CD4-positive, CD25-positive, alpha-beta regulatory T cell (primary cell): ENCODE results near the gene ELF4. TPM values are rescaled to one million over a fixed set of nuclear protein-coding genes. Genes with fewer than 3 reads are reported as not detected.

Experiments used
- ATAC-seq, 2 donors: fragments of 150-1000 bp; cut with Tn5 transposase; one replicate each; pipeline ENCODE4 v1.10.0; 2021; ENCODE audit warnings: low read depth in 2 of 2, moderate number of reproducible peaks in 2 of 2, moderate library complexity in 1 of 2
- DNase-seq, 3 donors: peaks; one replicate each; pipeline versions ENCODE4 v3.0.0 to v3.0.0-alpha.2; 2012 to 2022; ENCODE audit warnings: mixed read lengths in 1 of 3
- H3K27ac ChIP-seq: one replicate; pipeline ENCODE4 v1.7.0; 2013; ENCODE audit warnings: mild to moderate bottlenecking, low read length; ENCODE audit not compliant: insufficient read depth, poor library complexity, severe bottlenecking
- H3K27me3 ChIP-seq: one replicate; pipeline ENCODE4 v1.7.0; 2013; ENCODE audit warnings: low read length; ENCODE audit not compliant: control insufficient read depth, insufficient read depth
- H3K36me3 ChIP-seq: one replicate; pipeline ENCODE4 v1.7.0; 2013; ENCODE audit warnings: mild to moderate bottlenecking, low read length, moderate library complexity; ENCODE audit not compliant: control insufficient read depth, insufficient read depth
- H3K4me1 ChIP-seq: 2 replicates; pipeline ENCODE4 v1.7.0; 2013; ENCODE audit warnings: mild to moderate bottlenecking, low read length; ENCODE audit not compliant: insufficient read depth, control insufficient read depth, poor library complexity, severe bottlenecking
- H3K4me3 ChIP-seq: one replicate; pipeline ENCODE4 v1.7.0; 2013; ENCODE audit warnings: low read depth, mild to moderate bottlenecking, low read length, moderate library complexity
- H3K9me3 ChIP-seq, 2 experiments: 1 replicate in 1 of 2; 2 replicates in 1 of 2; pipeline ENCODE4 v1.7.0; 2013; ENCODE audit warnings: low read length in 2 of 2, mild to moderate bottlenecking in 1 of 2, moderate library complexity in 1 of 2; ENCODE audit not compliant: control insufficient read depth in 2 of 2
- H3K27ac Mint-ChIP-seq, 3 donors: one replicate each; pipeline ENCODE4 v1.8.0; 2020 to 2022; ENCODE audit warnings: mild to moderate bottlenecking in 3 of 3, mixed read lengths in 3 of 3, moderate library complexity in 2 of 3
- H3K27me3 Mint-ChIP-seq: one replicate; pipeline ENCODE4 v1.8.0; 2022; ENCODE audit warnings: mild to moderate bottlenecking, mixed read lengths
- H3K36me3 Mint-ChIP-seq: one replicate; pipeline ENCODE4 v1.8.0; 2020; ENCODE audit warnings: mixed read lengths
- H3K4me1 Mint-ChIP-seq, 4 donors: one replicate each; pipeline ENCODE4 v1.8.0; 2020 to 2022; ENCODE audit warnings: mixed read lengths in 4 of 4, mild to moderate bottlenecking in 1 of 4
- H3K4me3 Mint-ChIP-seq, 4 donors: one replicate each; pipeline ENCODE4 v1.8.0; 2020 to 2022; ENCODE audit warnings: mild to moderate bottlenecking in 4 of 4, mixed read lengths in 4 of 4, moderate library complexity in 3 of 4
- H3K9me3 Mint-ChIP-seq, 7 donors: one replicate each; pipeline ENCODE4 v1.8.0; 2020 to 2022; ENCODE audit warnings: mixed read lengths in 7 of 7, mild to moderate bottlenecking in 3 of 7, moderate library complexity in 2 of 7
- polyA plus RNA-seq, 4 donors: library from polyadenylated mRNA; unstranded; fragments of 300-500 nt; fragmentation: Illumina TruSeq; gene quantifications; one replicate each; pipeline ENCODE4 v1.2.3, GENCODE V29; 2021
- total RNA-seq: library from RNA; stranded (reverse); gene quantifications from one replicate; pipeline ENCODE4 v1.2.3, GENCODE V29; 2022

ELF4 gene
- total and polyA plus RNA-seq, 5 donors from 2014 or later = 12.1 to 46.7 (median 15.0) TPM

DNA sequence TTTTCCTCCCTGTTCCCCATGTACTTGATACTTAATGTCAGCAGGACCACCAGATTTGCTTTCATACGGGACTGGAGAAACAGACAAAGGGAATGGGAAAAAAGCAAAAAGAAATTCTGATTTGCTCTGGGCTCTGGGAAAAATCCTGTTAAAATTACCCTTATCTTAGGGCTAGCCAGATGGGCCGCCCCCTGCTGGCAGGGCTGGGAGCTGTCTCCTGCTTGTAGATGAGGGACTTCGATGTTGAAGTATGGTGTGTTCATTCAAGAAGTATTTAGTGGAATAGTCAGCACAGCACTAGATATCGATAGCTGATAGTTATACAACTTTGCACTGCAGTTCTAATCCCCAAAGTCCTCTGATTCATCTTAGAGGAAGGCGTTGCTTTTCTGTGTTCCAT is 82.1 kb downstream of the ELF4 start:
- Histone ChIP-seq H3K27me3 (no peaks in the 10 kb centered on the region), H3K27ac (no peak overlapping the region), H3K9me3 (no peaks in the 10 kb centered on the region), H3K4me1 (peaks cover 12% of the 10 kb centered on the region), H3K4me3 (no peak overlapping the region), H3K36me3 (peaks cover 16% of the 10 kb centered on the region)
- Mint-ChIP-seq H3K4me3 (no peak overlapping the region), H3K27ac (peak overlapping the region in 2 of 3 donors; percentile 18 to 52), H3K9me3 (no peaks in the 10 kb centered on the region), H3K36me3 (no peaks in the 10 kb centered on the region), H3K27me3 (no peaks in the 10 kb centered on the region), H3K4me1 (peaks cover 0 to 16% (median 7%) of the 10 kb centered on the region in 4 donors)
- DNase-seq = peak; percentile 25 to 58 (median 44)
- no peak for ATAC-seq

DNA sequence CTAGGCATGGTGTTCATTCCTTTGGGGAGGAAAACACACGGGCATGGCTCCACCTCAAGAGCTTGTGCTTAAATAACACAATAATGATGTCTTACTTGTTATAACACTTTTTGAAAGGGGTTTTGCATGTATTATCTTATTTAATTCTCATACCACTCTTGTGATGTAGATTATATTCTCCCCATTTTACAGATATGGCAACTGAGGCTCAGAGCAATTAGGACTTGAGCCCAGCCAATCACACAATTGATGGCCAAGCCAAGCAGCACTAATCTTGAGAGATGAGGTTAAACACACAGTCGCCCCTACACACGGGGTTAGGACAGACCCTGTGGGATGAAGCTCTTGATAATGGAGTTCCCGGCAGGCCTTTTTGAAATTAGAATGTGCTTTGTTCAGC is 82.7 kb downstream of the ELF4 start:
- no peak overlapping the region for H3K4me3 Mint-ChIP-seq
- Histone ChIP-seq H3K4me3 (no peak overlapping the region), H3K27ac (no peak overlapping the region), H3K27me3 (no peaks in the 10 kb centered on the region), H3K36me3 (peaks cover 16% of the 10 kb centered on the region), H3K9me3 (no peaks in the 10 kb centered on the region), H3K4me1 (peaks cover 12% of the 10 kb centered on the region)
- no peaks in the 10 kb centered on the region for H3K27me3 Mint-ChIP-seq
- ATAC-seq (no peak), DNase-seq (no peak)
- H3K4me1 Mint-ChIP-seq = peaks cover 0 to 16% (median 7%) of the 10 kb centered on the region in 4 donors
- no peak overlapping the region for H3K27ac Mint-ChIP-seq
- no peaks in the 10 kb centered on the region for H3K36me3 Mint-ChIP-seq
- H3K9me3 Mint-ChIP-seq = no peaks in the 10 kb centered on the region

DNA sequence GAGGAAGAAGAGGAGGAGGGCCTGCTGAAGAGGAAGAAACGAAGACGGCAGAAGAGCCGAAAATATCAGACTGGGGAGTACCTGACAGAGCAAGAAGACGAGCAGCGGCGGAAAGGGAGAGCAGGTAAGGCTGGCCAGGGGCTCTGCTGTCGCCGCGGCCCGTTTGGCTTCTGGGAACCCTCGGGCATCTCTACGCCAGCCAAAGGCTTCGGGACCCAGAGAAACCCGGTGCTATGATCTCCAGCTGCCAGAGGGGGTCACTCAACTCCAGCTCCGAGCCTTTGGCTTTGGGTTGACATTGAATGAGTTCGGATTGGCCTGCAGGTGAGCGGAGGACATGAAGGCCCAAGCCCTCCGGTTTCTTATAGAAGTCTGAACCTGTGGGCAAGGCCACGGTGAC is 85.0 kb downstream of the ELF4 start:
- Mint-ChIP-seq H3K27ac (peak overlapping the region in 2 of 3 donors; percentile 25 to 85), H3K4me3 (no peak overlapping the region), H3K27me3 (no peaks in the 10 kb centered on the region), H3K4me1 (peaks cover 0 to 16% (median 7%) of the 10 kb centered on the region in 4 donors), H3K9me3 (no peaks in the 10 kb centered on the region), H3K36me3 (no peaks in the 10 kb centered on the region)
- Histone ChIP-seq H3K4me1 (peaks cover 12% of the 10 kb centered on the region), H3K27me3 (no peaks in the 10 kb centered on the region), H3K9me3 (no peaks in the 10 kb centered on the region), H3K27ac (no peak overlapping the region), H3K36me3 (peaks cover 16% of the 10 kb centered on the region), H3K4me3 (no peak overlapping the region)
- DNase-seq (no peak), ATAC-seq (no peak)

DNA sequence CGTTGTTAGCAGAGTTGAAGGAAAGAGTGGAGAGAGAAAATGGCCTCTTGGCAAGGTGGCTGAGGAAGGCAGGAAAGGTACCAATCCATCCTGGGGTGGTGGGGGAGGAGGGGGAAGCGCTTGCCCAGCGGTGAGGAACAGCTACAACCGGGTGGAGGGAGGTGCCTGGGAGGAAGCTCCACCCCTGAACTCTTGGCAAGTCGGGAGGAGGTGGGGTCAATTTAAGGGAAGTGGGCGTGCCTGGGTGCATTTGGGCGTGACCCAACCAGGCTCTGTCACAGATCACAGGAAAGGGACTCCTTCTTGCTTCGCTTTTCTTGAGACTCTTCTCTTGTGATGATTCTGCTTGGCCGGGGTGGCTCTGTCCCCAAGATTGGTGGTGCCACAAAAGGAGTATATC is 86.2 kb downstream of the ELF4 start:
- peak overlapping the region; percentile 63 for H3K27ac ChIP-seq
- Mint-ChIP-seq H3K9me3 (no peaks in the 10 kb centered on the region), H3K4me3 (peak overlapping the region; percentile 6 to 54 (median 36)), H3K27me3 (no peaks in the 10 kb centered on the region), H3K36me3 (no peaks in the 10 kb centered on the region), H3K4me1 (peaks cover 0 to 16% (median 7%) of the 10 kb centered on the region in 4 donors), H3K27ac (peak overlapping the region in 2 of 3 donors; percentile 18 to 85)
- DNase-seq = peak; percentile 71 to 94 (median 84)
- H3K36me3 ChIP-seq = peaks cover 18% of the 10 kb centered on the region
- H3K4me1 ChIP-seq = peaks cover 12% of the 10 kb centered on the region
- no peak overlapping the region for H3K4me3 ChIP-seq
- ATAC-seq = peak; percentile 94 to 99
- no peaks in the 10 kb centered on the region for H3K27me3 ChIP-seq
- no peaks in the 10 kb centered on the region for H3K9me3 ChIP-seq

DNA sequence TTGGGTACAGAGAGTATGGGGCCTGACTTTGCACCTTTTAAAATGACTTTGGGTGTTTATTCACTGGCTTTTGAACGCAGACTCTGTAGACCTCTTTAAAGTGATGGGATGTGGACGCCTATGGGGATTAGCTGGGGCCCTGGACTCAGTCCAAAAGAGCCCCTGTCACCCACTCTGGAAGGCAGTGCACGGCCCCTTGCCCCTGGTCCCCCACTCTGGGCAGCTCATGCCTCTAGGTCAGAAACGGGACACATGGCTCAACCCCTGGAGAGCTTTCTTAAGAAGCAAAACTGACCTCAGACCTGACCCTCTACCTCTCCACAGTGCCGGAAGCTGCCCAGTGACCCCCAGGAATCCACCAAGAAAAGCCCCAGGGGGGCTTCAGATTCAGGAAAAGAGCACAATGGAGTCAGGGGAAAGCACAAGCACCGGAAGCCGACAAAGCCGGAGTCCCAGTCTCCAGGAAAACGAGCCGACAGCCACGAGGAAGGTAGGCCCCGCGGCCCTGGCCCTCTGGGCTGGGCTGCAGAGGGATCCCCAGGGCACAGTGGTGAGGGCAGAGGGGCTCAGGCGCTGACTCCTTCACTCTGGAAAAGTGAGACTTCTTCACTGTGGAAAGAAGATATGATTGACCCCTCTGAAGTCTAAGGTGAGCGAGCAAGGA is 89.5 kb downstream of the ELF4 start:
- H3K36me3 Mint-ChIP-seq = no peaks in the 10 kb centered on the region
- no peak overlapping the region for H3K27ac Mint-ChIP-seq
- H3K9me3 Mint-ChIP-seq = no peaks in the 10 kb centered on the region
- H3K4me1 ChIP-seq = peaks cover 12% of the 10 kb centered on the region
- no peak overlapping the region for H3K27ac ChIP-seq
- no peak overlapping the region for H3K4me3 ChIP-seq
- H3K27me3 ChIP-seq = no peaks in the 10 kb centered on the region
- DNase-seq (no peak), ATAC-seq (no peak)
- peaks cover 10% of the 10 kb centered on the region for H3K36me3 ChIP-seq
- no peaks in the 10 kb centered on the region for H3K27me3 Mint-ChIP-seq
- no peak overlapping the region for H3K4me3 Mint-ChIP-seq
- no peaks in the 10 kb centered on the region for H3K9me3 ChIP-seq
- H3K4me1 Mint-ChIP-seq = peaks cover 0 to 16% (median 7%) of the 10 kb centered on the region in 4 donors

DNA sequence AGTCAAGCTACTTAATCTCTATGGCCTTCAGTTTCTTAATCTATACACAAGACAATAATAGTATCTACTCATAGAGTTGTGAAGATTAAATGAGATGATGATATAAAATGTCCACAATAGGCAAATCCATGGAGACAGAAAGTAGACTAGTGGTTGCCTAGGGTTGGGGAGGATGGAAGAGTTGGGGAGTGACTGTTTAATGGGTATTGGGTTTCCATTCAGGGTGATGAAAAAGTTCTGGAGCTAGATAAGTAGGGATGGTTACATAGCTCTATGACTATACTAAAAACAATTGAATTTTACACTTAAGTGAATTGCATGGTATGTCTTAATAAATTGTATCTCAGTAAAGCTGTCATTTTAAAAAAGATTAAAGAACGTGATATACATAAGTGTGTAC is 92.2 kb downstream of the ELF4 start:
- H3K27ac Mint-ChIP-seq = no peak overlapping the region
- no peaks in the 10 kb centered on the region for H3K9me3 Mint-ChIP-seq
- H3K9me3 ChIP-seq = no peaks in the 10 kb centered on the region
- no peak for DNase-seq
- H3K4me3 Mint-ChIP-seq = no peak overlapping the region
- H3K27me3 ChIP-seq = no peaks in the 10 kb centered on the region
- peaks cover 0 to 2% (median 0%) of the 10 kb centered on the region in 4 donors for H3K4me1 Mint-ChIP-seq
- H3K27ac ChIP-seq = no peak overlapping the region
- H3K27me3 Mint-ChIP-seq = no peaks in the 10 kb centered on the region
- H3K4me1 ChIP-seq = no peaks in the 10 kb centered on the region
- ATAC-seq = no peak
- peaks cover 6% of the 10 kb centered on the region for H3K36me3 Mint-ChIP-seq
- peaks cover 2% of the 10 kb centered on the region for H3K36me3 ChIP-seq
- H3K4me3 ChIP-seq = no peak overlapping the region

DNA sequence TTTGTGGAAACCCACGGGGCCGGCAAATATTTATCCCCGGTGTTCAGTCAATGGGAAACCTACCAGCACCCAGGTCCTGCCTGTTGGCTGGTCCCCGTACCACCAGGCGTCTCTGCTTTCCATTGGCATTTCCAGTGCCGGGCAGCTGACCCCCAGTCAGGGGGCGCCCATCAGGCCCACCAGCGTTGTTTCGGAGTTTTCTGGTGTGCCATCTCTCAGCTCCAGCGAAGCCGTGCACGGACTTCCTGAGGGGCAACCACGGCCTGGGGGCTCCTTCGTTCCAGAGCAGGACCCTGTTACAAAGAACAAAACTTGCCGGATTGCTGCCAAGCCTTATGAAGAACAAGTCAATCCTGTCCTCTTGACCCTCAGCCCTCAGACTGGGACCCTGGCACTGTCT is 95.1 kb downstream of the ELF4 start:
- H3K27ac Mint-ChIP-seq = no peak overlapping the region
- Histone ChIP-seq H3K36me3 (peaks cover 4% of the 10 kb centered on the region), H3K4me3 (no peak overlapping the region), H3K9me3 (no peaks in the 10 kb centered on the region), H3K4me1 (no peaks in the 10 kb centered on the region), H3K27me3 (no peaks in the 10 kb centered on the region), H3K27ac (no peak overlapping the region)
- DNase-seq (no peak), ATAC-seq (no peak)
- H3K36me3 Mint-ChIP-seq = peaks cover 6% of the 10 kb centered on the region
- no peaks in the 10 kb centered on the region for H3K9me3 Mint-ChIP-seq
- H3K4me3 Mint-ChIP-seq = no peak overlapping the region
- no peaks in the 10 kb centered on the region for H3K27me3 Mint-ChIP-seq
- peaks cover 0 to 2% (median 0%) of the 10 kb centered on the region in 4 donors for H3K4me1 Mint-ChIP-seq
